NCI-H2107 treated with DMSO at 0.1 percent for 48 hours (cell line): ENCODE data around the gene RNF19B.
"Not testable (repeated sequence)": the region's sequence is repeated elsewhere in the genome, so short reads cannot be mapped to it uniquely, and the experiment has no call there.

ENCODE experiments used
- DNase-seq: peaks from one replicate; lab custom pipeline; 2025; ENCODE audit not compliant: unreplicated experiment; lab: John Stamatoyannopoulos, UW

Gene RNF19B

DNA sequence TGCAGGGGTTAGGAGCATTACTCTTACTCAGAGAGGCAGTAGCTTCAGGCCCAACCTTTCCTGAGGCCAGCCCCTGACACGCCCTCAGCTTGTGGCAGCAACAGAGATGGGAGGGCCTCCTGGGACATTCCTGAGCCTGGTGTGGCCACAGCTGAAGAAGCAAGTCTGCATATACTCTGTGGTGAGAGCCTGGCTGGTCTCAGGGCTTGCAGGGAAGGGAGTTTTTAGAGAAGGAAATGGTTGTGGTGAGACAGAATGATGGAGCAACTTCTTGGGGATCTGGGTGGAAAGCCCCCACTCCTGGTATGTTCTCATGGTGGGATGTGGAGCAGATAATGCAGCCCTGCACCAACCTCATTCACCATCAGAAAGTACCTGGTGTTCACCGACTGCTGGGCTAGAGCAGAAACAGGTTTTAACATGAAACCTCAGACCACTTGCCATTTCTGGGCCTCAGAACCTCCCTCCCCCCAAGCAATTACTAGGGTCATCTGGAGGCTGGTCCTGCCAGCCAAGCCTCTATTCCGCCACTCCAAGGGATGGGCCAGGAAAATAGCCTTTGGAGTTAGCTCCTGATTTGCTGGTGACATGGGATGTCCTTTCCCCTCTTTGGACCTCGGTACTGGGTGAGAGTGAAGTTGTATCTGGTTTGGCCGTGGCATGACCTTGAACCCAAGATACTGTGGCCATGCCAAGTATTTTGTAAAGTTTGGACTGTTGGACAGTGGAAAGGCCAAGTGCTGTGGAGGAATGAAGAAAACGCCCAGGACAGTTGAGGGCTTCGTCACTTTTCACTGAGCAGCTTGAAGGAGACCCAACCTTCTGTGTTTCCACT lies 28.1 kb upstream of the RNF19B start:
- DNase-seq: peak; percentile 62

DNA sequence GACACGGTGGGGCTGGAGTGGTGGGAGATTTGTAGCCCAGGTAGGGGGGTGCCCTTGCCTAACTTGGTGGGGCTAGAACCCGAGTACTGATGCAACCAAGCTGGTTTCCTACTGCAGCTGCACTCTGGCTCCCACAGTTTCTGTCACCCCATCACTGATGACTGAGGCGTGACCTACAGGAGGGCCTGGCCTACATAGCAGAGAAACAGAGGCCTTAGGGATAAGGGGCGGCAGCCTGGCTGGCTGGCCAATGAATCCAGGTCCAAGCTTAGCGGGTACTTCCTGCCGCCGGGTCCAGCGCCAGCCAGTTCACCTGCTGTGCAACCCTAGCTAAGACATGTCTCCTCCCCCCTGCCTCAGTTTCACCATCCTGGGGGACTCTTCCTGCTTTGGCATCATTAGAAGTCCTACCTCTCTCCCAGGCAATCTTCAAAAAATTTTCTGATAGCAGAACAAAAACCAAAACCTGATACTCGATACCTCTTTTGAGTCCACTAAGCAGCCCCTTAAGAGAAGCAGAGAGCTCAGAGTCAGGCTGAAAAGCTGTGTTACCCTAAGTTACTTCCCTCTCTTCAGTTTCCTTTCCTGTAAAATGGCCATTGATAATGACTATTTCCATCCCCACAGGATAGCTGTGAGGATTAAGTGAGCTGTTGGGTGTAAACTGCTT lies 27.3 kb upstream of the RNF19B start:
- DNase-seq: no peak

DNA sequence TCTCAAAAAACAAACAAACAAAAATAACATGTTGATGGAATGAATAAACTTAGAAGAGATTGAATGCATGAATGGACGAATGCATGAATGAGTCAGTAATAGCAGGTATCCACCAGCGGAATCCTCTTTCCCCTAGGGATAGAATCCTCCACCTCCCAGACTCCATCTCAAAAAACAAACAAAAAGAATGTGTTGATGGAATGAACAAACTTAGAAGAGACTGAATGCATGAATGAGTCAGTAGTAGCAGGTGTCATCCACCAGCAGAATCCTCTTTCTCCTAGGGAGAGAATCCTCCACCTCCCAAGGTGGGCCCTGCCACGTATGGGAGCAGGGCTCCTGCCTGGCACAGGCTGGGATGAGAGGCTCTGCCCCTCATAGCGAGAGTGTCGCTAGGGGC lies 26.8 kb upstream of the RNF19B start:
- no peak for DNase-seq

DNA sequence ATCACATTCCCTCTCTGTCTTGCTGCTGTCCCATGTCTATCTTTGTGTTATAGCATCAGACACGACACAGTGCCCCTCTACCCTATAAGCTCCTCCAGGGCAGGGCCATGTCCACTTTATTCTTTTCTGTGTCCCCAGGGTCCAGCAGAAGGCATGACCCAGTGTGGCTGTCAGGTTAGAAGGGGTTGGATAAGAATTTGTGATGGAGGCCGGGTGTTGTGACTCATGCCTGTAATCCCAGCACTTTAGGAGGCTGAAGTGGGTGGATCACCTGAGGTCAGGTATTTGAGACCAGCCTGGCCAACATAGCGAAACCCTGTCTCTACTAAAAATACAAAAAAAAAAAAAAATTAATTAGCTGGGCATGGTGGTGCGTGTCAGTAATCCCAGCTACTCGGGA lies 26.3 kb upstream of the RNF19B start:
- DNase-seq: no peak

DNA sequence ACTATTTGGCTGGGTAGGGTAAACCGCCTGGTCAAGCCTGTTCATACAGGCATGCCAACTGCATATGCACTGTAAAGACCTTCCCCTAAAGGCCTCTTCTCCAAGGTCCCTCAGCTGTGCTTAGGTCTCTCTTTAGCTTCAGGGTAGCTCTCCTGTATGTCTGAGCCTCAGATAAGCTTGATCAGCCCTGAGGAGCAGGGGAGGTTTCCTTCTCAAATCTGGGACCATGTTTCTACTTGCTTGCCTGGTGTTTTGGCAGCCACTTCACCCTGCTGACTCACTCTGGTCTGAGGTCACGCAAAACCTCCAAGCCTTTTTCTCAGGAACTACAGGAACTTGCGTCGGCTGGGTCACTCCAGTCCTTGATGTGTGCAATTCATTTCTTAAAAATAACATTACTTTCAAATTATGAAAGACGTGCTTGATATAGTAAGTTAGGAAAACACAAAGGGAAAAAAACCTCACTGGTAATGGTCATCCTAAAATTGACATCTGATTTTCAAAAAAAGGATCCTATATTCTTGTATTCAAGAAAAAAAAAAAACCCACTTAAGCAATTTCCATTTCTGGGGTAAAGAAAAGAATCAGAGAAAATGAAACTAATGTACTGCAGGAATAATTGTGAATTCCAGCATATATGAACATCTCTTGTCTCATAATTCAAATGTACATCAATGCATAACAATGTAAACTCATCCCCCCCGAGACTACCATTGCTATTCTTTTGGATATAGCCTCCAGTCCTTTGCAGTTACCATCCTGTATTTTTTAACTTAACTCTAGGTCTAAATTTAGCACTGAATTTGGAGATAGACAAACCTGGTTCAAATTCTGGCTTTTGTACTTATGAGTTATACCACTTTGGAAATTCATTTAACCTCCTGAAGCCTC lies 24.8 kb upstream of the RNF19B start:
- no peak for DNase-seq

DNA sequence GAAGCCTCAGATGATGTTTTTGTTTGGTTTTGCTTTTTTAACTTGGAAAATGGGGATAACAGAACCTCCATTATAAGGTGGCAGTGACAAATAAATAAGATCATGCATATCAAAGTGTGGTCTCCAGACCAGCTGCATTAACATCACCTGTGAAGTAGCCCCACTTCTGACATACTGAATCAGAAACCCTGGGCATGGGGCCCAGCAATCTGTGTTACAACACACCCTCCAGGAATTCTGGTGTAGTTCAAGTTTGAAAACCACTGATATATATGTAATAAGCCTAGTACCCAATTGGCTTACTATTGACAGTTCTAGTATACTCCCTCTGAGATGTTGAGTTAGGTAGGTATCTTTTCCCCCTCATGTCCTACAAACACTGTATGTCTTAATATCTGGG lies 24.1 kb upstream of the RNF19B start:
- DNase-seq: no peak

DNA sequence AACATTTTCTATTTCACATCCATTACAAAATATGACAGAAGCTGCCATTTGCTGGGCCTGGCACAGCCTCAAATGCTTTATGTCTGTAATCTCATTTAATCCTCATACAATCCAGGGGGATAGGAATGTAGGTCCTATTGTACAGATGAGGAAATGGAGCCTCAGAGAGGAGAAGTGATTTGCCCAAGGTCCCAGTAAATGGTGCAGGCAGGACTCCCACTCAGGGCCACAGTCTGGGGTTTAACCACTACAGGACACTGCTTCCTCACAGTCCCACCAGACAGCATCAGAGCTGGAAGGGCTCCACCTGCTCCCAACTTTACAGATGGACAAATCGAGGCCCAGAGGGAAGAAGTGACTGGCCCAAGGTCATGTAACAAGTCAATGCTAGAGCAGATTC lies 20.6 kb upstream of the RNF19B start:
- DNase-seq: no peak

DNA sequence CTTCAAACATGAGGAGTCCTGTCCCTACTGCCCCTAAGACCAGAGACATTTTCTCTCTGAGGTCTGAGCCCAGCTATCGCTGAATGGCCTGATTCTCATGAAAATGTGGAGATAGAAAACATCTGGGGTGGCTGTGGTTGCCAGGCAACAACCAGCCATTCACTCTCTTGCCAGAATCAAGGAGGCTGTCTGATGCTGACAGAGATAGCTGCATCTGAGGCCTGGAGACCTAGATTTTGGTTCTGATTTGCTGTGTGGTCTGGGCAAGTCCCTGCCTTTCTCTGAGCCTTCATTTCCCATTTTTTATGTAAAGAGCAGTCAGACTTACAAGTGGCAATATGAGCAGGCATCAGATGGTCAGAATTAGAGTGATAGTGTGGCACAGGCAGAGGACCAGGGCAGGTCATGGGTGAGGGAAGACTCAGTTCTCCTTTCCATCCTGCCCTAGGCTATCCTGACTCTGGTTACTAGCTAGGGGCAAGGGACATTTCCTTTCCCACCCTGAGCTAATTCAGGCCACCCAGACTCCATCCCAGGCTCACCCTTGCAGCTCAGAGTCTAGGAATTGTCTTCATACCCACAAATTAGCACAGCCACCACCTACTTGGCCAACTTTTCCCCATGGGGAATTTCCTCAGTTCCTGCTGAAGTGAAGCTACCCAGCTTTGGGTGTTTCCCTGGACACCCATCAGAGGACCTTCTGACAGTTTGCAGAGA lies 20.0 kb upstream of the RNF19B start:
- DNase-seq: no peak

DNA sequence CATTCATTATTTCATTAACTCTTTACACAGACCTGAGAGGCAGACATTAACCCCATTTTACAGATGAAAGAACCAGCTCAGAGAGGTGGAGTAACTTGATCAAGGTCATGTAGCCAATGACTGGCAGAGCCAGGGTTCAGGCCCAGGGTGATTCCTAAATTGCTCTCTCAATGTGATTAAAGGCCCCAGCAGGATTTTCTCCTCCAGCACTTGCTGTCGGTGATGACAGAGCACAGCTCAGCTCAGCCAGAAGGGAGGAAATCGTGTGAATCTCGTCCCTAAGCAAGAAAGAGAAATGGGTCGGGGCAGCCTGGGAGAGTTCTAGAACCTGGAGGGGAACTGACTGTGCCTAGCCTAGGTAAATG lies 19.5 kb upstream of the RNF19B start:
- no peak for DNase-seq

DNA sequence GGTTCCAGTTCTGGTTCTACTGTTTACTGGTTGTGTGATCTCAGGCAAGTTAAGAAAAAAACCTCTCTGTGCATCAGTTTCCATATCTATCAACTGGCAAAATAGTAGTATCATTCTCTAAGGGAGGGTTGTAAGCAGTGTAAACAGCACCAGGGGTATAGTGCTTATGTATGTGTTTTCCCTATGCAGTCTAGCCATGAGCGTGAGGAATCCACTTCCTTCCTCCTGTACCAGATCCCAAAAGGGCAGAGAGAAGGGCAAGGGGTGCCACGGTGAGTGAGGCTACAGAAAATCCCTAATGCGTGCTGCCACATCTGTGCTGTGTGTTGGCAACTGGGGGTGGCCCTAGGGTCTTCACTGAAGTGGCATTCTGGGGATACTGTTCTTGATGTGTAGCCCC lies 18.4 kb upstream of the RNF19B start:
- DNase-seq: no peak

DNA sequence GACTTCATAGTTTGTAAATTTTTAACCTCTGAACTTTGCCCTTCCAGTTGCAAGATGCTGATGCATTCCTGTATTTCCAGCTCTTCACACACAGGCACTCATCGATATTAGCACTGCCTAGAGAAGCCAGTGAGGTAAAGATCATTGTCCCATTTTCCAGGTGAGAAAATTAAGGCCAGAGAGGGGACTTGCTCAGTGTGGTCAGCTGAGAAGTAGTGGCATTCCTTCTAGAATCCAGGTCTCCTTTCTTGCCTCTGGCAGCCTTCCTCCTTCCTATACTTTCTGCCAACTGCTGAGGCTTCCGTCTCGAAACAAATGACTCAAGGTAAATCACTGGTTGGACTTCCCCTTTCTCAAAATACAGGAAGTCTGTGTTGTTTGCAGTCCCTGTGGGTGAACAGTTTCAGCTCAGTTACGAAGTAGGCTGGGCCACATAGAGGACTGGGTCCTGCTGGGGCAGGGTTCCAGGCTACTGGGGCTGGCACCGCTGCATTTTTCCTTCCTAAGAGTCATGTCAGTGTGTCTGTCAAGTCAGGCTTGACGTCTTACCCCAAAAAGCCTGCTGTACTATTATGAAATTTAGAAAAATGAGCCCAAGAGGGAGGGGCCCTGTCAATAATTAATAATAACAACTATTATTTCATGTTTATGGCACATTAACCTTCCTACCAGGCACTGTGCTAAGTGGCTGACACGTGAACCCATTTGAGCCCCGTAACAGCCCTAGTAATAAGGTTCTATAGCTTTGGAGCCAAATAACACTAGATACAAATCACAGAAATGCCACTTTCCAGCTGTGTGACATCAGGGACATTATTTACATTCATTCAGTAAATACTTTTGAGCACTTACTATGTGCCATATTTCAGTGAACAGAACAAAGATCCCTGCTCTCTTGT lies 16.6 kb upstream of the RNF19B start:
- no peak for DNase-seq

DNA sequence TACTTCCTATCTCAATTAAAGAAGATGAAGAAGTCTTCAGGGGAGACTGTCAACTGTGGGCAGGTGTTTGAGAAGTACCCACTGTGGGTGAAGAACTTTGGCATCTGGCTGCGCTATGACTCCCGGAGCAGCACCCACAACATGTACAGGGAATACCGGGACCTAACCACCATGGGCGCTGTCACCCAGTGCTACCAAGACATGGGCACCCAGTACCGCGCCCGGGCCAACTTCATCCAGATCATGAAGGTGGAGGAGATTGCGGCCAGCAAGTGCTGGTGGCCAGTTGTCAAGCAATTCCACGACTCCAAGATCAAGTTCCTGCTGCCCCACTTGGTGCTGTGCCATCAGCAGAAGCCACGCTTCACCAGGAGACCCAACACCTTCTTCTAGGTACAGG lies 15.5 kb upstream of the RNF19B start:
- DNase-seq: no peak

DNA sequence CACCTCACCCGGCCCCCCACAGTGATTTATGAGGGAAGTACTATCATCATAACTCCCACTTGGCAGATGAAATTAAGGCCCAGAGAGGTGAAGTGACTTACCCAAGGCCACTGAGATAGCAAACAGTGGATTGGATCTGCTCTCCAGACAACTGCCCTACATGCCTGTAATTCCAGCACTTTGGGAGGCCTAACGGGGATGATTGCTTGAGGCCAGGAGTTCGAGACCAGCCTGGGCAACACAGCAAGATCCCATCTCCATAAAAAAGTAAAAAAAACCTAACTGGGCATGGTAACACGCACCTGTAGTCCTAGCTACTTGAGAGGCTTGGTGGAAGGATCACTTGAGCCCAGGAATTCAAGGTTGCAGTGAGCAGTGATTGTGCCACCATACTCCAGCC lies 14.2 kb upstream of the RNF19B start:
- DNase-seq: no peak

DNA sequence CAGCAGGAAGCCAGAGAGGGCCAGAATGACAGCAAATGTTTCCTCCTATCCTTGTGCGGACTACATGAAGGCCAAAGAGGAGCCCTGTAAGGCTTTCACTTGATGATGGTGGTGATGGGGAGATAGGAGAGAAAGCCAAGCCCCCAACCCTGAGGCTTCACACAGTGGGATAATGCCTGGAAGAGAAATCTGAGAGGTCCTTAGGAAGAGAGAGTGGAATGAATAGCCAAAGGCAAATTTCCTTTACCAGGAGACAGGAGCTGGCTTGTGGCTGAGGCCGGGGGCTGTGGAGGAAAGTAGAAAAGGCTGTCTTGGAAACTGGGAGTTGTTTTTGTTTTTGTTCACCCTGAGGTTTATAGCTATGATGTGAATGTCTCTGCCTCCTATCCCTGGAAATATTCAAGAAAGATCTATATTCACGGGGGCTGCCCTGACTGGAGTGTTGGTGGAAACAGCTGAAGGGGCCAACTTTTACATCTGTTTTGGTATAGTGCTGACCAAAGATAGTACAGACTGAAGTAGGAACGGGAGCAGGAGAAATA lies 13.0 kb upstream of the RNF19B start:
- no peak for DNase-seq

DNA sequence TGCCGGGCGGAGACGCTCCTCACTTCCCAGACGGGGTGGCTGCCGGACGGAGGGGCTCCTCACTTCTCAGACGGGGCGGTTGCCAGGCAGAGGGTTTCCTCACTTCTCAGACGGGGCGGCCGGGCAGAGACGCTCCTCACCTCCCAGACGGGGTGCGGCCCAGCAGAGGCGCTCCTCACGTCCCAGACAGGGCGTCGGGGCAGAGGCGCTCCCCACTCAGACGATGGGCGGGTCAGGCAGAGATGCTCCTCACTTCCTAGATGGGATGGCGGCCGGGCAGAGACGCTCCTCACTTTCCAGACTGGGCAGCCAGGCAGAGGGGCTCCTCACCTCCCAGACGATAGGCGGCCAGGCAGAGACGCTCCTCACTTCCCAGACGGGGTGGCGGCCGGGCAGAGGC lies 10.4 kb upstream of the RNF19B start:
- not testable (repeated sequence) for DNase-seq

DNA sequence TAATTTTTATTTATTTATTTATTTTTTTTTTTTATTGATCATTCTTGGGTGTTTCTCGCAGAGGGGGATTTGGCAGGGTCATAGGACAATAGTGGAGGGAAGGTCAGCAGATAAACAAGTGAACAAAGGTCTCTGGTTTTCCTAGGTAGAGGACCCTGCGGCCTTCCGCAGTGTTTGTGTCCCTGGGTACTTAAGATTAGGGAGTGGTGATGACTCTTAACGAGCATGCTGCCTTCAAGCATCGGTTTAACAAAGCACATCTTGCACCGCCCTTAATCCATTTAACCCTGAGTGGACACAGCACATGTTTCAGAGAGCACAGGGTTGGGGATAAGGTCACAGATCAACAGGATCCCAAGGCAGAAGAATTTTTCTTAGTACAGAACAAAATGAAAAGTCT lies 8.8 kb upstream of the RNF19B start:
- not testable (repeated sequence) for DNase-seq

DNA sequence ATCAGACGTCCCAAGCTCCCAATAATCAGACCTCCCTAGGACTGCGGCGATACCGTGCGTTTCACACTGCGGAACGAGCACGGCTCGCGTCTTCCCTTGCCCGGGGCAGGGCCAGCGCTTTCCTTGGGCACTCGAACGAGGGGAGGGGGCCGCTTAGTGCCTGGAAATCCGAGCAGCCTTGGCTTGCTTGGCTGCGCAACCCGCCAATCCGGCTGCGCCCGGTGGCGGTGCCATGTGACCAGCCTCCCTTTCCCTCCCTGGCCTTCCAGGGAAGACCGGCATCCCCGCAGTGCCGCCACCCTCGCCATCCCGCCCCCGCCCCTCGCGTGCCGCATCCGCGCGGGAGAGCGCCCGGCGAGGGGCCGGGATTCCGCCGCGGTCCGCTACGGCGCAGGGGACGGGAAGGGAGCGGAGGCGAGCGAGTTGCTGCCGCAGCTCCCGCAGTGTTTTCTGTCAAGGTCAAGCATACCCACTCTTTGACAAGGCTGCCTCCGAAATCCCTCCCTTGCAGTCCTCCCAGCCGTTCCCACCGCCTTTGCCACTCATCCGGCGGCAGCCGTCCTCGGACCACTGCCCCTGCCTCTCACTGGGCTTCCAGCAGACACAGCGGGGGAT lies 8.3 kb upstream of the RNF19B start:
- peak; percentile 67 for DNase-seq

DNA sequence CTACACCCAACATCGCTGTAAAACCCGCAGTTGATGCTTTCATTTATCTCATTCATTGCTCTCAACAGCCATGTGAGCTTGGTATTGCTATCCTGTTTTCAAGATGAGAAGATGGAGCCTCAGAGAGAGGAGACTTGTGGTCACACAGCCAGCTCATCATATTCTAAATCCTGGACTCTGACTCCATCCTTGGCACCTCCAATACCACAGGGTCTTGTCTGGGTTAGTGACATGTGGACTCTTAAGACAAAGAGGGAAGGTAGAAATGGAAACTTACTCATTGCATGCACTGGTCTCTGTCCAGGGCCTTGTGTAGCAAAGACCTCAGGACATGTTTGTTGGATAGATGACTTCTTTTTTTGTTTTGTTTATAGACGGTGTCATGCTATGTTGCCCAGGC lies 7.0 kb upstream of the RNF19B start:
- no peak for DNase-seq

DNA sequence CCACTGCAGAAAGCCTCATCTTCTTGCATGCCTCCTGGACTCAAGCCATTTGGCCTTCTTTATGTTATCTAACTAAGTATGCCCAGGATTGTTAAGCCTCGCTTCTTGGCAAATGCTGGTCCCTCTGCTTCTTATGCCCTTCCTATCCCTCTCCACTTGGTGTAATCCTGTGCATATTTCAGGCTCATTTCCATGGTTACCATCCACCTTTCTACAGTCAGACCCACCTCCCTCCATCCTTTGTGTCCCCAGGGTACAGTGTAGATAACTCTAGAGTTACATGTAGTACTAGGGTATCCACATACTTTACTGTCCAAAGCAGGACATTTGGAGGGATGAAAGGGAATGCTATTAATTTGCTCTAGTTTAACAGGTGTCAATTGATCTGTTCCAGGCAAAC lies 6.5 kb upstream of the RNF19B start:
- no peak for DNase-seq
